Measurements from ENCODE around the gene XKR8. TPM values are rescaled to one million over a fixed set of nuclear protein-coding genes. Genes with fewer than 3 reads are reported as not detected.

XKR8 gene
- total and polyA plus RNA-seq, 9 donors = 3.9 to 6.1 (median 5.3) TPM

DNA sequence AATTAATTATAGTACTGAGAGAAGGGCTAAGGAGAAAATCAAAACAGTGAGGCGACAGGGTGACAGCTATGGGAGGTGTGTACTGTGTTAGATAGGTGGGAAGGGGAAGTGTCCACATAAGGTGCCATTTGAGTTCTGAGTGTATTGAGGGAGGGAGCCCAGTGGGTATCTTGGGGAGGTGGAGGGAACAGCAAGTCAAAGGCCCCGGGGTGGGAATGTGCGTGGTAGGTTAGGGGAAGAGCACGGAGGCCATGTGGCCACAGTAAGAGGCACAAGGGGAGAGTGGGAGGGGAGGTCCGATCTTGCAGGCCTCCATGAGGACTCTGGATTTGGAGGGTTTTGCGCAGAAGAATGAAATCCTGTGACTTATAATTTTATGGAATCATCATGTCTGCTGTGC lies 3.0 kb upstream of the XKR8 start:
- H3K27me3 ChIP-seq = no peaks in the 10 kb centered on the region
- H3K4me3 ChIP-seq = no peak overlapping the region
- no peaks in the 10 kb centered on the region for H3K9me3 ChIP-seq
- DNase-seq = no peak
- intact Hi-C loops (cut with DNase I) = no loop called here
- TF ChIP-seq, protein P1, sequence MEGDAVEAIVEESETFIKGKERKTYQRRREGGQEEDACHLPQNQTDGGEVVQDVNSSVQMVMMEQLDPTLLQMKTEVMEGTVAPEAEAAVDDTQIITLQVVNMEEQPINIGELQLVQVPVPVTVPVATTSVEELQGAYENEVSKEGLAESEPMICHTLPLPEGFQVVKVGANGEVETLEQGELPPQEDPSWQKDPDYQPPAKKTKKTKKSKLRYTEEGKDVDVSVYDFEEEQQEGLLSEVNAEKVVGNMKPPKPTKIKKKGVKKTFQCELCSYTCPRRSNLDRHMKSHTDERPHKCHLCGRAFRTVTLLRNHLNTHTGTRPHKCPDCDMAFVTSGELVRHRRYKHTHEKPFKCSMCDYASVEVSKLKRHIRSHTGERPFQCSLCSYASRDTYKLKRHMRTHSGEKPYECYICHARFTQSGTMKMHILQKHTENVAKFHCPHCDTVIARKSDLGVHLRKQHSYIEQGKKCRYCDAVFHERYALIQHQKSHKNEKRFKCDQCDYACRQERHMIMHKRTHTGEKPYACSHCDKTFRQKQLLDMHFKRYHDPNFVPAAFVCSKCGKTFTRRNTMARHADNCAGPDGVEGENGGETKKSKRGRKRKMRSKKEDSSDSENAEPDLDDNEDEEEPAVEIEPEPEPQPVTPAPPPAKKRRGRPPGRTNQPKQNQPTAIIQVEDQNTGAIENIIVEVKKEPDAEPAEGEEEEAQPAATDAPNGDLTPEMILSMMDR (IDR thresholded peaks at IDR 0.05) = no peak
- H3K36me3 ChIP-seq = no peaks in the 10 kb centered on the region
- WGBS, 3 donors = 77 to 81% (median 80%) methylated on average over 6 of the region's 6 CpGs
- peaks cover 10% of the 10 kb centered on the region for H3K4me1 ChIP-seq (ENCODE audit: insufficient read depth)
- H3K27ac ChIP-seq = no peak overlapping the region

GRCh38 chr1:27957655-27958054 lies 2.1 kb upstream of the XKR8 start:
- H3K27me3 ChIP-seq = no peaks in the 10 kb centered on the region
- no peaks in the 10 kb centered on the region for H3K36me3 ChIP-seq
- no peak overlapping the region for H3K27ac ChIP-seq
- no peaks in the 10 kb centered on the region for H3K9me3 ChIP-seq
- 91 to 95% (median 92%) methylated on average over 5 of the region's 5 CpGs for WGBS, 3 donors
- H3K4me1 ChIP-seq (ENCODE audit: insufficient read depth) = peaks cover 10% of the 10 kb centered on the region
- intact Hi-C loops (cut with DNase I) = no loop called here
- TF ChIP-seq POLR2A (IDR thresholded peaks at IDR 0.05) = no peak
- no peak for TF ChIP-seq EP300 (IDR thresholded peaks at IDR 0.05)
- TF ChIP-seq, protein P1 (IDR thresholded peaks at IDR 0.05) = no peak
- DNase-seq = no peak
- H3K4me3 ChIP-seq = no peak overlapping the region

DNA sequence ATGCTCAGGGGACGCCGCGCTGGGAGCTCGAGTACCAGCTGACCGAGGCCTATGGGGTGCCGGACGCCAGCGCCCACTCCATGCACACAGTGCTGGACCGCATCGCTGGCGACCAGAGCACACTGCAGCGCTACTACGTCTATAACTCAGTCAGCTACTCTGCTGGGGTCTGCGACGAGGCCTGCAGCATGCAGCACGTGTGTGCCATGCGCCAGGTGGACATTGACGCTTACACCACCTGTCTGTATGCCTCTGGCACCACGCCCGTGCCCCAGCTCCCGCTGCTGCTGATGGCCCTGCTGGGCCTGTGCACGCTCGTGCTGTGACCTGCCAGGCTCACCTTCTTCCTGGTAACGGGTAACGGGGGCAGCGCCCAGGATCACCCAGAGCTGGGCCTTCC lies 1.3 kb upstream of the XKR8 start:
- Histone ChIP-seq H3K9me3 (no peaks in the 10 kb centered on the region), H3K4me1 (ENCODE audit: insufficient read depth) (peaks cover 10% of the 10 kb centered on the region), H3K36me3 (no peaks in the 10 kb centered on the region), H3K4me3 (no peak overlapping the region), H3K27me3 (no peaks in the 10 kb centered on the region), H3K27ac (no peak overlapping the region)
- 95 to 98% (median 98%) methylated on average over 23 to 26 of the region's 26 CpGs for WGBS, 3 donors
- TF ChIP-seq POLR2A (IDR thresholded peaks at IDR 0.05) (no peak), EP300 (IDR thresholded peaks at IDR 0.05) (no peak)
- TF ChIP-seq, protein P1 (IDR thresholded peaks at IDR 0.05) = no peak
- intact Hi-C loops (cut with DNase I) = no loop called here
- peak in 4 of 5 donors; percentile 26 to 48 (median 46) for DNase-seq

- TF ChIP-seq EP300 (IDR thresholded peaks at IDR 0.05) (no peak), POLR2A (IDR thresholded peaks at IDR 0.05) (no peak)
- TF ChIP-seq, protein P1 (IDR thresholded peaks at IDR 0.05) = no peak
- Histone ChIP-seq H3K4me3 (peak overlapping the region; percentile 64), H3K27me3 (no peaks in the 10 kb centered on the region), H3K9me3 (no peaks in the 10 kb centered on the region), H3K4me1 (ENCODE audit: insufficient read depth) (peaks cover 10% of the 10 kb centered on the region), H3K36me3 (no peaks in the 10 kb centered on the region), H3K27ac (peak overlapping the region in 1 of 2 donors; percentile 38)
- peak in 1 of 5 donors; percentile 35 for DNase-seq
- WGBS, 3 donors = 43 to 54% (median 50%) methylated on average over 13 of the region's 13 CpGs
- intact Hi-C loops (cut with DNase I) = no loop called here
Observed at GRCh38 chr1:27960762-27961645, 1.2 kb downstream of the XKR8 start.
